Panc1 (cell line): Measurements from ENCODE around the gene SIRT7. TPM values are rescaled to one million over a fixed set of nuclear protein-coding genes. Genes with fewer than 3 reads are reported as not detected.

Experiments used
- ATAC-seq: fragments of 200-7000 bp; cut with Tn5 transposase; 2 replicates; pipeline ENCODE4 v1.9.1; 2020; ENCODE audit warnings: mild to moderate bottlenecking, moderate library complexity
- BruUV-seq: library from RNA; stranded (reverse); fragments of 400-500 nt; replicated peaks from 2 replicates; lab custom pipeline; 2021; lab: Mats Ljungman, UMichigan
- CTCF ChIA-PET: fragments of 300-600 bp; sonication (Branson Sonifier 250); formaldehyde crosslinking; loops from one replicate; lab custom pipeline; 2022; ENCODE audit warnings: antibody characterized with exemption; lab: Charles Lee
- POLR2A ChIA-PET: fragments of 300-600 bp; sonication (Branson Sonifier 250); formaldehyde crosslinking; loops from one replicate; lab custom pipeline; 2022; ENCODE audit warnings: antibody characterized with exemption; lab: Charles Lee
- DNase-seq: peaks from one replicate; pipeline ENCODE4 v3.0.0-alpha.2; 2010; ENCODE audit warnings: low read depth, low spot score
- H3K27ac ChIP-seq: 2 replicates; pipeline ENCODE4 v1.5.1; 2011; ENCODE audit warnings: mild to moderate bottlenecking, low read length, inconsistent platforms
- H3K27me3 ChIP-seq: fragments of 200-500 bp; sonication (Bioruptor generic); 2 replicates; pipeline ENCODE4 v1.6.0; 2014; ENCODE audit warnings: low read length, inconsistent platforms; ENCODE audit not compliant: control insufficient read depth, insufficient read depth
- H3K36me3 ChIP-seq: fragments of 200-500 bp; sonication (Bioruptor generic); 2 replicates; pipeline ENCODE4 v1.5.1; 2014; ENCODE audit warnings: inconsistent platforms, mild to moderate bottlenecking, low read length, moderate library complexity; ENCODE audit not compliant: control insufficient read depth, insufficient read depth
- H3K4me1 ChIP-seq: 2 replicates; pipeline ENCODE4 v1.5.1; 2011; ENCODE audit warnings: inconsistent platforms, mild to moderate bottlenecking, low read length, moderate library complexity; ENCODE audit not compliant: control insufficient read depth, insufficient read depth
- H3K4me3 ChIP-seq, 2 experiments: 2 replicates each; pipeline ENCODE4 v1.5.1; 2011 to 2012; ENCODE audit warnings: low read depth in 2 of 2, low read length in 2 of 2, mild to moderate bottlenecking in 2 of 2, inconsistent platforms in 1 of 2, moderate library complexity in 1 of 2
- H3K9me3 ChIP-seq: fragments of 200-500 bp; sonication (Bioruptor generic); 2 replicates; pipeline ENCODE4 v1.5.1; 2014; ENCODE audit warnings: low read depth, mild to moderate bottlenecking, inconsistent platforms, low read length, moderate library complexity; ENCODE audit not compliant: control insufficient read depth, insufficient read depth
- POLR2AphosphoS5 ChIP-seq: IDR thresholded peaks from 2 replicates; pipeline ENCODE4 v1.6.1; 2012; ENCODE audit warnings: mild to moderate bottlenecking, low read depth, low read length, moderate library complexity
- SIN3A ChIP-seq: IDR thresholded peaks from 2 replicates; pipeline ENCODE4 v1.6.1; 2012; ENCODE audit warnings: low read depth, mild to moderate bottlenecking, low read length, moderate library complexity, borderline replicate concordance; ENCODE audit not compliant: insufficient read depth
- TCF7L2 ChIP-seq: IDR thresholded peaks from 2 replicates; pipeline ENCODE4 v1.6.1; 2011; ENCODE audit warnings: mild to moderate bottlenecking, low read depth, low read length, inconsistent platforms
- in situ Hi-C: cut with HindIII; loops from 2 replicates; pipeline ENCODE4 v1.10.0; 2016; ENCODE audit warnings: low sequenced_read_pairs, low pct_unique_long_range_greater_than_20kb
- intact Hi-C: fragments of 100-400 bp; cut with micrococcal nuclease; formaldehyde crosslinking; loops from one replicate; pipeline ENCODE4 v1.10.0; 2022; ENCODE audit not compliant: unreplicated experiment
- total RNA-seq: library from RNA; stranded (reverse); gene quantifications from one replicate; pipeline ENCODE4 v1.2.1, GENCODE V29; 2021; ENCODE audit not compliant: unreplicated experiment
- TF ChIP-seq, protein P1 (sequence below): fragments of 450-650 bp; IDR thresholded peaks from 2 replicates; pipeline ENCODE4 v1.5.1; 2017; ENCODE audit warnings: mild to moderate bottlenecking
- TF ChIP-seq, protein P2 (sequence below), 2 experiments: IDR thresholded peaks; 2 replicates each; pipeline ENCODE4 v1.6.1; 2011 to 2012; ENCODE audit warnings: low read depth in 2 of 2, control low read depth in 1 of 2, low read length in 1 of 2, mild to moderate bottlenecking in 1 of 2, moderate library complexity in 1 of 2; ENCODE audit not compliant: insufficient read depth in 1 of 2

The SIRT7 gene
- total RNA-seq, 1 experiment from 2014 or later, result 82.5 TPM

DNA sequence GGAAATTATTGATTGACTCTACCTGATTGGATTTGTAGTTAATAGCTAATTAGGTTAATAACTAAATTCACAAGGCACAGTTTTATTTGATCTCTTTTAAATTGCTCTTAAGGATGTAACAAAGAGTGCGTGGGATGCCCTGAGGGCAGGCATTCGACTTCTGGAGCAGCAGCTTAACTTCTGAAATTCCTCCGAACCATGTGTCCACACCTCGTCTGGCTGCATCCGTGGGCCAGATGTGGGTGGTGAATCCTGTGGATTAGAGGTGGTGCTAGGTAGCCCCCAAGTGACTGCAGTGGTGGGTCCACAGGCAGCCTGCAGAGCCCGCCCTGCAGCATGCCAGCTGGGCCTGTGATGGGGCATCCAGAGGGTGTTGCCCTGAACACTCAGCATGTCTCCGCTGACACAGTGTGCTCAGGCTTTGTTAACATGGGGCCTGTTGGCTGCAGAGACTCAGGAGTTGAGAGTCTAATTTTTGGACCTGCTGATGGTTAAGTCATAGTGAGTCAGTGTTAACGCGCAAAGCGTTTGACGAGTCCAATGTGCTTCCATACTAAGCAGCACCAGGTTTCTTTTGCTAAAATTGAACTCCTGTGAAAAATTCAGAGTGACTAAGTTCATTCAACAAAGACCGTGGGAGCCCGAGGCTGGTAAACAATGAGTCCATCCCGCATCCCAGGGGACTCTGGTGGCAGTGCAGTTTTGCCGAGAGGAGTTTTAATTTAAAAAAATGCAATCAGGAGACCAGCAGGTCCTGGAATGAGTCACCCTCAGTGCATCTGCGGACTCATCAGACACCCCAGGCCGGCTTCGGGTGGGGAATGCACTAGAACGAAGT is 19.7 kb downstream of the SIRT7 start:
- ChIA-PET POLR2A (interaction anchor here (0.7 to 0.8 kb wide), 2 partner anchors 11 to 32 kb away, joined by 3 read pairs; no protein-coding TSS in a partner anchor), CTCF (no interaction called here)
- in situ Hi-C loops (no loop called here), intact Hi-C loops (no loop called here)
- TF ChIP-seq TCF7L2 (no peak), SIN3A (no peak), POLR2AphosphoS5 (no peak)
- TF ChIP-seq, protein P1, sequence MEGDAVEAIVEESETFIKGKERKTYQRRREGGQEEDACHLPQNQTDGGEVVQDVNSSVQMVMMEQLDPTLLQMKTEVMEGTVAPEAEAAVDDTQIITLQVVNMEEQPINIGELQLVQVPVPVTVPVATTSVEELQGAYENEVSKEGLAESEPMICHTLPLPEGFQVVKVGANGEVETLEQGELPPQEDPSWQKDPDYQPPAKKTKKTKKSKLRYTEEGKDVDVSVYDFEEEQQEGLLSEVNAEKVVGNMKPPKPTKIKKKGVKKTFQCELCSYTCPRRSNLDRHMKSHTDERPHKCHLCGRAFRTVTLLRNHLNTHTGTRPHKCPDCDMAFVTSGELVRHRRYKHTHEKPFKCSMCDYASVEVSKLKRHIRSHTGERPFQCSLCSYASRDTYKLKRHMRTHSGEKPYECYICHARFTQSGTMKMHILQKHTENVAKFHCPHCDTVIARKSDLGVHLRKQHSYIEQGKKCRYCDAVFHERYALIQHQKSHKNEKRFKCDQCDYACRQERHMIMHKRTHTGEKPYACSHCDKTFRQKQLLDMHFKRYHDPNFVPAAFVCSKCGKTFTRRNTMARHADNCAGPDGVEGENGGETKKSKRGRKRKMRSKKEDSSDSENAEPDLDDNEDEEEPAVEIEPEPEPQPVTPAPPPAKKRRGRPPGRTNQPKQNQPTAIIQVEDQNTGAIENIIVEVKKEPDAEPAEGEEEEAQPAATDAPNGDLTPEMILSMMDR, result no peak
- TF ChIP-seq, protein P2, sequence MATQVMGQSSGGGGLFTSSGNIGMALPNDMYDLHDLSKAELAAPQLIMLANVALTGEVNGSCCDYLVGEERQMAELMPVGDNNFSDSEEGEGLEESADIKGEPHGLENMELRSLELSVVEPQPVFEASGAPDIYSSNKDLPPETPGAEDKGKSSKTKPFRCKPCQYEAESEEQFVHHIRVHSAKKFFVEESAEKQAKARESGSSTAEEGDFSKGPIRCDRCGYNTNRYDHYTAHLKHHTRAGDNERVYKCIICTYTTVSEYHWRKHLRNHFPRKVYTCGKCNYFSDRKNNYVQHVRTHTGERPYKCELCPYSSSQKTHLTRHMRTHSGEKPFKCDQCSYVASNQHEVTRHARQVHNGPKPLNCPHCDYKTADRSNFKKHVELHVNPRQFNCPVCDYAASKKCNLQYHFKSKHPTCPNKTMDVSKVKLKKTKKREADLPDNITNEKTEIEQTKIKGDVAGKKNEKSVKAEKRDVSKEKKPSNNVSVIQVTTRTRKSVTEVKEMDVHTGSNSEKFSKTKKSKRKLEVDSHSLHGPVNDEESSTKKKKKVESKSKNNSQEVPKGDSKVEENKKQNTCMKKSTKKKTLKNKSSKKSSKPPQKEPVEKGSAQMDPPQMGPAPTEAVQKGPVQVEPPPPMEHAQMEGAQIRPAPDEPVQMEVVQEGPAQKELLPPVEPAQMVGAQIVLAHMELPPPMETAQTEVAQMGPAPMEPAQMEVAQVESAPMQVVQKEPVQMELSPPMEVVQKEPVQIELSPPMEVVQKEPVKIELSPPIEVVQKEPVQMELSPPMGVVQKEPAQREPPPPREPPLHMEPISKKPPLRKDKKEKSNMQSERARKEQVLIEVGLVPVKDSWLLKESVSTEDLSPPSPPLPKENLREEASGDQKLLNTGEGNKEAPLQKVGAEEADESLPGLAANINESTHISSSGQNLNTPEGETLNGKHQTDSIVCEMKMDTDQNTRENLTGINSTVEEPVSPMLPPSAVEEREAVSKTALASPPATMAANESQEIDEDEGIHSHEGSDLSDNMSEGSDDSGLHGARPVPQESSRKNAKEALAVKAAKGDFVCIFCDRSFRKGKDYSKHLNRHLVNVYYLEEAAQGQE (IDR thresholded peaks at IDR 0.05; ENCODE audit: insufficient read depth in 1 of 2, low read depth in 2 of 2, low read length in 1 of 2), result no peak
- DNase-seq, result peak; percentile 83
- H3K27me3 ChIP-seq, result no peaks in the 10 kb centered on the region
- no peaks in the 10 kb centered on the region for H3K9me3 ChIP-seq
- peak overlapping the region; percentile 73 for H3K27ac ChIP-seq
- H3K4me3 ChIP-seq, result no peak overlapping the region
- BruUV-seq, result no TSS peak
- peak; percentile 72 for ATAC-seq
- no peaks in the 10 kb centered on the region for H3K36me3 ChIP-seq
- H3K4me1 ChIP-seq, result peaks cover 27% of the 10 kb centered on the region

DNA sequence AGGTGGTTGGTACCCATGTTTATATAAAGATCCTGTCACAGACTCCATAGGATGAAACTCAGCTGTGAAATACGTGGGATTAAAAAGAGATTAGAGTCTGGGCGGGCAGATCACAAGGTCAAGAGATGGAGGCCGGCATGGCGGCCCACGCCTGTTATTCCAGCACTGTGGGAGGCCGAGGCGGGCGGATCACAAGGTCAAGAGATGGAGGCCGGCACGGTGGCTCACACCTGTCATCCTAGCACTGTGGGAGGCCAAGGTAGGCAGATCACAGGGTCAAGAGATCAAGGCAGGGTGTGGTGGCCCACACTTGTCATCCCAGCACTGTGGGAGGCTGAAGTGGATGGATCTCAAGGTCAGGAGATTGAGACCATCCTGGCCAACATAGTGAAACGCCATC is 22.6 kb downstream of the SIRT7 start:
- in situ Hi-C loops (no loop called here), intact Hi-C loops (no loop called here)
- Histone ChIP-seq H3K9me3 (no peaks in the 10 kb centered on the region), H3K36me3 (peaks cover 4% of the 10 kb centered on the region; the same call in 1 of the 2 replicates), H3K27ac (no peak overlapping the region), H3K27me3 (no peaks in the 10 kb centered on the region), H3K4me1 (peaks cover 21% of the 10 kb centered on the region), H3K4me3 (no peak overlapping the region)
- DNase-seq (no peak), ATAC-seq (no peak)
- TF ChIP-seq SIN3A (no peak), POLR2AphosphoS5 (no peak), TCF7L2 (no peak)
- TF ChIP-seq, protein P1, result no peak
- TF ChIP-seq, protein P2 (IDR thresholded peaks at IDR 0.05; ENCODE audit: insufficient read depth in 1 of 2, low read depth in 2 of 2, low read length in 1 of 2), result no peak
- BruUV-seq, result no TSS peak
- POLR2A ChIA-PET, result interaction anchor here (0.6 kb wide), 1 partner anchor 29 kb away, joined by 4 read pairs; no protein-coding TSS in a partner anchor
- CTCF ChIA-PET, result no interaction called here
